Measurements from ENCODE around the gene LEMD1.

GRCh38 chr1:205453466-205453865 is 31.6 kb upstream of the LEMD1 start:
- TF ChIP-seq POLR2A (IDR thresholded peaks at IDR 0.05), result no peak
- TF ChIP-seq EP300 (IDR thresholded peaks at IDR 0.05), result no peak
- no peak for TF ChIP-seq CTCF (IDR thresholded peaks at IDR 0.05)

Measured in stomach (tissue), 4 donors.